Thyroid gland (tissue), 4 donors: Measurements from ENCODE around the gene RBBP6.

ENCODE experiments used
- POLR2A ChIP-seq, 2 donors: fragments of 450-650 bp; IDR thresholded peaks; one replicate each; pipeline ENCODE4 v1.6.1; 2017; ENCODE audit warnings: antibody characterized with exemption in 2 of 2, mild to moderate bottlenecking in 2 of 2, moderate library complexity in 1 of 2
- TF ChIP-seq, protein P1 (sequence below), 6 experiments: fragments of 200-600 bp in 3 of 6; fragments of 450-650 bp in 3 of 6; sonication (generic) in 3 of 6; IDR thresholded peaks; one replicate each; pipeline ENCODE4 v1.5.1; 2016 to 2019; ENCODE audit warnings: antibody characterized with exemption in 6 of 6, mild to moderate bottlenecking in 2 of 6, inconsistent platforms in 1 of 6, moderate library complexity in 1 of 6

DNA sequence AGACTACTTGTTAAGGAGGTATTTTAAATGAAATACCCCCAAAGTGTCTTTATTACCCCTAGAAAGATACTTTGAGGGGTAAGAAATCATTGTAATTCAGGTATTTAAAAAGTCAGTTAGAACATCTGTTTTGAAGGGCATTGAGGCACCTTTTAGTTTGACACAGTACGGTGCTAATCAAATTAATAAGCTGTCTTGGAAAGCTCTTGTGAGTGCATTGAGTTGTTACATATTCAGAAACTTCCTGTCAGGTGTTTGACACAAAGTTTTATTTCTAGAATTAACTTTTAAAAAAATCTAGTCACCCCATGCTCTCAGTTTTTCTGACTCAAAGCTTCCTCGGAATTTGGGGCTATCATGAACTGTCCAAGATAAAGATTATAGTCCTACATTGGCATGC lies 4.6 kb downstream of the RBBP6 start:
- no peak for TF ChIP-seq POLR2A (IDR thresholded peaks at IDR 0.05)
- TF ChIP-seq, protein P1, sequence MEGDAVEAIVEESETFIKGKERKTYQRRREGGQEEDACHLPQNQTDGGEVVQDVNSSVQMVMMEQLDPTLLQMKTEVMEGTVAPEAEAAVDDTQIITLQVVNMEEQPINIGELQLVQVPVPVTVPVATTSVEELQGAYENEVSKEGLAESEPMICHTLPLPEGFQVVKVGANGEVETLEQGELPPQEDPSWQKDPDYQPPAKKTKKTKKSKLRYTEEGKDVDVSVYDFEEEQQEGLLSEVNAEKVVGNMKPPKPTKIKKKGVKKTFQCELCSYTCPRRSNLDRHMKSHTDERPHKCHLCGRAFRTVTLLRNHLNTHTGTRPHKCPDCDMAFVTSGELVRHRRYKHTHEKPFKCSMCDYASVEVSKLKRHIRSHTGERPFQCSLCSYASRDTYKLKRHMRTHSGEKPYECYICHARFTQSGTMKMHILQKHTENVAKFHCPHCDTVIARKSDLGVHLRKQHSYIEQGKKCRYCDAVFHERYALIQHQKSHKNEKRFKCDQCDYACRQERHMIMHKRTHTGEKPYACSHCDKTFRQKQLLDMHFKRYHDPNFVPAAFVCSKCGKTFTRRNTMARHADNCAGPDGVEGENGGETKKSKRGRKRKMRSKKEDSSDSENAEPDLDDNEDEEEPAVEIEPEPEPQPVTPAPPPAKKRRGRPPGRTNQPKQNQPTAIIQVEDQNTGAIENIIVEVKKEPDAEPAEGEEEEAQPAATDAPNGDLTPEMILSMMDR (IDR thresholded peaks at IDR 0.05) = no peak
